Neuronal stem cell (in vitro differentiated cells): Measurements from ENCODE around the gene NDRG2.
"Not testable (repeated sequence)": the region's sequence is repeated elsewhere in the genome, so short reads cannot be mapped to it uniquely, and the experiment has no call there.

Experiments
- DNase-seq: peaks from one replicate; pipeline ENCODE4 v3.0.0-alpha.2; 2013; ENCODE audit warnings: low spot score
- H2AFZ ChIP-seq: one replicate; pipeline ENCODE4 v1.6.1; 2013; ENCODE audit warnings: mild to moderate bottlenecking, low read length, inconsistent platforms
- H2AK5ac ChIP-seq: 2 replicates; pipeline ENCODE4 v1.6.1; 2013; ENCODE audit warnings: low read depth, mild to moderate bottlenecking, inconsistent platforms, low read length, moderate library complexity, mixed read lengths
- H2BK120ac ChIP-seq: 2 replicates; pipeline ENCODE4 v1.6.1; 2013; ENCODE audit warnings: low read depth, mild to moderate bottlenecking, inconsistent platforms, low read length, moderate library complexity, mixed read lengths
- H2BK12ac ChIP-seq: one replicate; pipeline ENCODE4 v1.6.1; 2013; ENCODE audit warnings: low read length, inconsistent platforms
- H2BK15ac ChIP-seq: 2 replicates; pipeline ENCODE4 v1.6.1; 2013; ENCODE audit warnings: mild to moderate bottlenecking, low read length, inconsistent platforms, mixed read lengths
- H2BK5ac ChIP-seq: one replicate; pipeline ENCODE4 v1.6.1; 2013; ENCODE audit warnings: inconsistent platforms, mild to moderate bottlenecking, low read length, moderate library complexity
- H3K14ac ChIP-seq: one replicate; pipeline ENCODE4 v1.6.1; 2013; ENCODE audit warnings: low read length, inconsistent platforms
- H3K18ac ChIP-seq: 2 replicates; pipeline ENCODE4 v1.6.1; 2013; ENCODE audit warnings: low read length, inconsistent platforms
- H3K23ac ChIP-seq: 2 replicates; pipeline ENCODE4 v1.6.1; 2013; ENCODE audit warnings: low read depth, mild to moderate bottlenecking, mixed read lengths, low read length, inconsistent platforms; ENCODE audit not compliant: poor library complexity
- H3K27ac ChIP-seq: replicated peaks from 3 replicates; pipeline ENCODE4 v1.5.1; 2013; ENCODE audit warnings: low read length, inconsistent platforms
- H3K27me3 ChIP-seq, 3 experiments: 2 replicates each; pipeline ENCODE4 v1.6.1; 2013; ENCODE audit warnings: low read length in 3 of 3, mild to moderate bottlenecking in 2 of 3, inconsistent platforms in 1 of 3, low read depth in 1 of 3, mixed read lengths in 1 of 3, moderate library complexity in 1 of 3; ENCODE audit not compliant: control insufficient read depth in 3 of 3, insufficient read depth in 3 of 3
- H3K36me3 ChIP-seq, 2 donors: replicated peaks in 1 of 2; 2 replicates each; pipeline ENCODE4 v1.6.1; 2013; ENCODE audit warnings: low read length in 2 of 2; ENCODE audit not compliant: control insufficient read depth in 2 of 2, insufficient read depth in 2 of 2
- H3K4ac ChIP-seq: 2 replicates; pipeline ENCODE4 v1.6.1; 2013; ENCODE audit warnings: inconsistent platforms, mild to moderate bottlenecking, low read length, moderate library complexity
- H3K4me1 ChIP-seq, 2 donors: 1 replicate in 1 of 2; 2 replicates in 1 of 2; pipeline ENCODE4 v1.6.1; 2013; ENCODE audit warnings: low read length in 2 of 2, low read depth in 1 of 2; ENCODE audit not compliant: control insufficient read depth in 2 of 2, insufficient read depth in 1 of 2
- H3K4me2 ChIP-seq: one replicate; pipeline ENCODE4 v1.6.1; 2013; ENCODE audit warnings: mild to moderate bottlenecking, low read length, inconsistent platforms; ENCODE audit not compliant: insufficient read depth, poor library complexity, severe bottlenecking
- H3K4me3 ChIP-seq, 2 donors: 2 replicates each; pipeline ENCODE4 v1.5.1; 2013; ENCODE audit warnings: low read length in 2 of 2, mild to moderate bottlenecking in 2 of 2, inconsistent platforms in 1 of 2, moderate library complexity in 1 of 2
- H3K79me1 ChIP-seq: one replicate; pipeline ENCODE4 v1.6.1; 2013; ENCODE audit warnings: low read depth, mild to moderate bottlenecking, inconsistent platforms, low read length, moderate library complexity
- H3K9ac ChIP-seq: one replicate; pipeline ENCODE4 v1.6.1; 2013; ENCODE audit warnings: mild to moderate bottlenecking, low read depth, low read length, inconsistent platforms; ENCODE audit not compliant: poor library complexity
- H3K9me3 ChIP-seq, 2 donors: replicated peaks in 1 of 2; 2 replicates each; pipeline versions ENCODE3 to v1.6.1; 2013; ENCODE audit warnings: low read length in 2 of 2, mild to moderate bottlenecking in 2 of 2, inconsistent platforms in 1 of 2, low read depth in 1 of 2, mixed read lengths in 1 of 2, moderate library complexity in 1 of 2; ENCODE audit not compliant: control insufficient read depth in 2 of 2, insufficient read depth in 1 of 2
- H4K8ac ChIP-seq: one replicate; pipeline ENCODE4 v1.6.1; 2013; ENCODE audit warnings: low read depth, mild to moderate bottlenecking, inconsistent platforms, low read length, moderate library complexity
- H4K91ac ChIP-seq: one replicate; pipeline ENCODE4 v1.6.1; 2013; ENCODE audit warnings: low read length, low read depth, mild to moderate bottlenecking, inconsistent platforms; ENCODE audit not compliant: poor library complexity
- WGBS, 2 donors: extraction: QIAGEN DNeasy Blood & Tissue Kit; methylation state at CpG; one replicate each; pipeline ENCODE4 v1.1.7; 2013; ENCODE audit warnings: missing lambda C conversion rate in 2 of 2, mixed read lengths in 1 of 2; ENCODE audit not compliant: insufficient read length in 2 of 2, insufficient replicate concordance in 1 of 2; ENCODE audit errors: extremely low coverage in 2 of 2; 5-methylcytosine and 5-hydroxymethylcytosine counted together

NDRG2 gene

DNA sequence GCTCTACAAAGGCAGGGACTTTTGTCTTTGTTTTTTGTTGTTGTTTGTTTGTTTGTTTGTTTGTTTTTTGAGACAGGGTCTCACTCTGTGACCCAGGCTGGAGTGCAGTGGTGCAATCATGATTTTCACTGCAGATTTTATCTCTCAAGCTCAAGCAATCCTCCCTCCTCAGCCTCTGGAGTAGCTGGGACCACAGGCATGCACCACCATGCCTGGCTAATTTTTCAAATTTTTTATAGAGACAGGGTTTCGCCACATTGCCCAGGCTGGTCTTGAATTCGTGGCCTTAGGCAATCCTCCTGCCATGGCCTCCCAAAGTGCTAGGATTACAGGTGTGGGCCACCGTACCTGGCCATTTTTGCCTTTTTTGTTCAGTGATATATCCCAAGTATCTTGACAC, 16.1 kb upstream of the NDRG2 start:
- H2AFZ ChIP-seq, H4K91ac ChIP-seq, H3K4me2 ChIP-seq, H3K23ac ChIP-seq, H3K4me3 ChIP-seq, DNase-seq, H3K4me1 ChIP-seq, H2BK5ac ChIP-seq, H3K4ac ChIP-seq, H3K79me1 ChIP-seq, H2AK5ac ChIP-seq, H2BK12ac ChIP-seq, H3K27ac ChIP-seq, H3K9ac ChIP-seq, H2BK15ac ChIP-seq, H2BK120ac ChIP-seq, H3K9me3 ChIP-seq, H3K18ac ChIP-seq, H3K36me3 ChIP-seq, H3K14ac ChIP-seq, H4K8ac ChIP-seq: not testable (repeated sequence)
- H3K27me3 ChIP-seq = peaks cover 0 to 55% (median 0%) of the 10 kb centered on the region in 3 experiments
- WGBS, 2 donors = no CpG with 5 or more reads among the region's 3 CpGs

DNA sequence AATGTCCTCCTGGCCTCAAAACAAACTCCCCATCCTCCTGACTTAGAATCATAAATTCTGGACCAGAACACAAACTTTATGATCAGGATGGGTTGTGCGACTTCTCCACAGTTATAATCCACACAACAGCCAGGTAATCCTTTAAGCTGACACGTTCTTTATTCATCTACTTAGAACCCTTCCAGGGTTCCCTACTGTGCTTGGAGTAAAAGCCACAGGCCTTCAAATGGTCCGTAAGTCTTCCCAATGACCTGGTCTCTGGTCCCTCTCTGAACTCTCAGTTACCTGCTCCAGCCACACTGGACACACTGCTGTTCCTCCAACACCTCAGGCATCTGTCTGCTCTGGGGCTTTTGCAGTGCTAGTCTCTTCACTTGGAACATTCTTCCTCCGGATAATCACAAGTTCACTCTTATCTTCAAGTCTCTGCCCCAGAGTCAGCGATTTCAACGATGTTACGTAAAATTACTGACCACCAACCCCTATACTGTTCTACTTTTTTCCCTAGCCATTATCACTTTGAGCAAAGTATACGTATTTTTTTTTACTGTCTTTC, 15.6 kb upstream of the NDRG2 start:
- no peak overlapping the region for H2BK120ac ChIP-seq
- H2BK15ac ChIP-seq = no peak overlapping the region
- no CpG with 5 or more reads among the region's 8 CpGs for WGBS, 2 donors
- H3K4me2 ChIP-seq = no peak overlapping the region
- no peak for DNase-seq
- no peak overlapping the region for H2AFZ ChIP-seq
- no peak overlapping the region for H3K23ac ChIP-seq
- no peak overlapping the region for H4K91ac ChIP-seq
- H3K9me3 ChIP-seq = no peaks in the 10 kb centered on the region
- no peak overlapping the region for H3K14ac ChIP-seq
- H3K27ac ChIP-seq = no peak overlapping the region
- H3K36me3 ChIP-seq = no peaks in the 10 kb centered on the region
- no peak overlapping the region for H2BK5ac ChIP-seq
- no peak overlapping the region for H3K9ac ChIP-seq
- H2AK5ac ChIP-seq = no peak overlapping the region
- no peak overlapping the region for H4K8ac ChIP-seq
- H2BK12ac ChIP-seq = no peak overlapping the region
- H3K18ac ChIP-seq = no peak overlapping the region
- H3K79me1 ChIP-seq = no peaks in the 10 kb centered on the region
- no peak overlapping the region for H3K4ac ChIP-seq
- H3K27me3 ChIP-seq = peaks cover 0 to 57% (median 0%) of the 10 kb centered on the region in 3 experiments
- peaks cover 1 to 2% of the 10 kb centered on the region in 2 donors for H3K4me1 ChIP-seq
- H3K4me3 ChIP-seq = no peak overlapping the region

DNA sequence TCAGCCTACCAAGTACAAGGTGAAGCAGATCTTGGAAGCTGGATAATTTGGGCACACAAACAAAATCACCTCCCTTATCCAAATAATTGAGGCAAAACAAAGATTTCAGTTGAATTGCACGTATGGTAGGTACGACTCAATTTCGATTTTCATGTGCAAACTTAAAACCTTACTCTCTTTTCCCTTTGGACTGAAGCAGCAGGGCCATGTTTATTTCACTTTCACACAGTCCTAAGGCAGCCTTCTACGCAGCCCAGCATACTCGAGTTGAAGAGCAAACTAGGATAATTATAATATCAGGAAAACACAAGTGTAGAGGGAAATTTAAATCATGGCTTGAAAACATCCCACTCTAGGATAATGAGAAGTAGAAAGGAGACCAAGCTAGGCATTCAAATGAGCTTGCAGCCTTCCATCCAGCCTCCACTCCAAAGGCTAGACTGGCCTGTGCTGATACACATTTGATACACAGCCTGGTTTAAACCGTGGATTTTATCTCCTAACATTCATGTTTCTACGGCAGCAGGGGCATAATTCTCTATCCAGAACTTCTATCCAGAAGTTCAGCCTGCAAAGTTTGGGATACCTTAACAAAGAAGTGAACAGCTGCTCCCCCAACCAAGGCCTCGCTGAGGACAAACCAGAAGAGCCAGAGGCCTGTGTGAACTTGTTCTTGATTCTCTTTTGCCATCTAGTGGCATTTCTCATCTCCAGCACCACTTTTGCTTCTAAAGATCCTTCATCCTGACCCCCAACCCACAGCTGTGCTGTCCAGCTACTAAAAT, 14.9 kb upstream of the NDRG2 start:
- H3K23ac ChIP-seq = no peak overlapping the region
- no peak overlapping the region for H3K4me2 ChIP-seq
- peak; percentile 44 for DNase-seq
- H3K18ac ChIP-seq = no peak overlapping the region
- no peaks in the 10 kb centered on the region for H3K9me3 ChIP-seq
- H3K4me1 ChIP-seq = peaks cover 1 to 2% of the 10 kb centered on the region in 2 donors
- no peak overlapping the region for H3K9ac ChIP-seq
- no peak overlapping the region for H4K8ac ChIP-seq
- no peak overlapping the region for H2AK5ac ChIP-seq
- H2BK12ac ChIP-seq = no peak overlapping the region
- H2BK5ac ChIP-seq = no peak overlapping the region
- no peak overlapping the region for H3K4ac ChIP-seq
- H3K79me1 ChIP-seq = no peaks in the 10 kb centered on the region
- no peaks in the 10 kb centered on the region for H3K36me3 ChIP-seq
- no peak overlapping the region for H3K14ac ChIP-seq
- peaks cover 0 to 57% (median 0%) of the 10 kb centered on the region in 3 experiments for H3K27me3 ChIP-seq
- H2AFZ ChIP-seq = peak overlapping the region; percentile 74
- no peak overlapping the region for H2BK120ac ChIP-seq
- H2BK15ac ChIP-seq = no peak overlapping the region
- WGBS, 2 donors = no CpG with 5 or more reads among the region's 8 CpGs
- H4K91ac ChIP-seq = no peak overlapping the region
- H3K27ac ChIP-seq = no peak overlapping the region
- H3K4me3 ChIP-seq = no peak overlapping the region
